ENCODE data around the gene DDB1. TPM values are rescaled to one million over a fixed set of nuclear protein-coding genes. Genes with fewer than 3 reads are reported as not detected.
A peak's percentile ranks its signal among the peaks of the same experiment; 100 is the strongest.

DDB1 gene
- total RNA-seq, 1 experiment from 2014 or later, result 284 TPM

GRCh38 chr11:61347916-61348461, 15.1 kb upstream of the DDB1 start:
- Mint-ChIP-seq H3K9me3 (ENCODE audit: unreplicated experiment) (no peaks in the 10 kb centered on the region), H3K36me3 (ENCODE audit: insufficient read depth, unreplicated experiment) (peaks cover 13% of the 10 kb centered on the region), H3K4me1 (ENCODE audit: low read depth, unreplicated experiment) (no peaks in the 10 kb centered on the region), H3K27me3 (ENCODE audit: insufficient read depth, unreplicated experiment) (no peaks in the 10 kb centered on the region), H3K27ac (ENCODE audit: unreplicated experiment) (peak overlapping the region; percentile 21), H3K4me3 (ENCODE audit: unreplicated experiment) (no peak overlapping the region)
- ChIA-PET POLR2A (no interaction called here), CTCF (interaction anchor here (0.9 to 1.2 kb wide), 2 partner anchors 12 to 38 kb away, joined by 3 to 5 read pairs; no protein-coding TSS in a partner anchor)
- no peaks in the 10 kb centered on the region for H3K4me1 ChIP-seq
- H3K4me3 ChIP-seq (ENCODE audit: low read depth, low read length), result no peak overlapping the region
- H3K9me3 ChIP-seq, result no peaks in the 10 kb centered on the region
- no peaks in the 10 kb centered on the region for H3K36me3 ChIP-seq (ENCODE audit: control insufficient read depth, insufficient read depth, low read length)
- no peaks in the 10 kb centered on the region for H3K27me3 ChIP-seq (replicated peaks; ENCODE audit: control insufficient read depth, insufficient read depth, low read length)
- no peak for TF ChIP-seq CTCF (IDR thresholded peaks at IDR 0.05; ENCODE audit: insufficient read depth in 1 of 2, low read depth in 1 of 2, low read length in 1 of 2, severe bottlenecking in 1 of 2, unreplicated experiment in 1 of 2)
- BruUV-seq (replicated peaks), result no TSS peak
- intact Hi-C loops (cut with micrococcal nuclease; ENCODE audit: unreplicated experiment), result no loop called here
- DNase-seq, result no peak

GRCh38 chr11:61345954-61346843, 13.3 kb upstream of the DDB1 start:
- no peaks in the 10 kb centered on the region for H3K9me3 Mint-ChIP-seq (ENCODE audit: unreplicated experiment)
- H3K4me1 Mint-ChIP-seq (ENCODE audit: low read depth, unreplicated experiment), result no peaks in the 10 kb centered on the region
- TSS peak; percentile 36 for BruUV-seq (replicated peaks)
- Histone ChIP-seq H3K36me3 (ENCODE audit: control insufficient read depth, insufficient read depth, low read length) (no peaks in the 10 kb centered on the region), H3K4me3 (ENCODE audit: low read depth, low read length) (no peak overlapping the region), H3K27me3 (replicated peaks; ENCODE audit: control insufficient read depth, insufficient read depth, low read length) (no peaks in the 10 kb centered on the region), H3K9me3 (no peaks in the 10 kb centered on the region), H3K4me1 (no peaks in the 10 kb centered on the region)
- intact Hi-C loops (cut with micrococcal nuclease; ENCODE audit: unreplicated experiment), result no loop called here
- DNase-seq, result no peak
- no peak overlapping the region for H3K4me3 Mint-ChIP-seq (ENCODE audit: unreplicated experiment)
- no peak for TF ChIP-seq CTCF (IDR thresholded peaks at IDR 0.05; ENCODE audit: insufficient read depth in 1 of 2, low read depth in 1 of 2, low read length in 1 of 2, severe bottlenecking in 1 of 2, unreplicated experiment in 1 of 2)
- ChIA-PET CTCF (interaction anchor here (1.0 kb wide), 1 partner anchor 10 kb away, joined by 3 read pairs; no protein-coding TSS in a partner anchor), POLR2A (no interaction called here)
- no peaks in the 10 kb centered on the region for H3K27me3 Mint-ChIP-seq (ENCODE audit: insufficient read depth, unreplicated experiment)
- no peak overlapping the region for H3K27ac Mint-ChIP-seq (ENCODE audit: unreplicated experiment)
- H3K36me3 Mint-ChIP-seq (ENCODE audit: insufficient read depth, unreplicated experiment), result peaks cover 7% of the 10 kb centered on the region

GRCh38 chr11:61345170-61345610, 12.3 kb upstream of the DDB1 start:
- no TSS peak for BruUV-seq (replicated peaks)
- no peak overlapping the region for H3K4me3 ChIP-seq (ENCODE audit: low read depth, low read length)
- H3K4me1 Mint-ChIP-seq (ENCODE audit: low read depth, unreplicated experiment), result no peaks in the 10 kb centered on the region
- CTCF ChIA-PET, result no interaction called here
- H3K4me1 ChIP-seq, result no peaks in the 10 kb centered on the region
- no peaks in the 10 kb centered on the region for H3K9me3 ChIP-seq
- H3K9me3 Mint-ChIP-seq (ENCODE audit: unreplicated experiment), result no peaks in the 10 kb centered on the region
- no peaks in the 10 kb centered on the region; the same call in 1 of the 2 replicates for H3K36me3 ChIP-seq (ENCODE audit: control insufficient read depth, insufficient read depth, low read length)
- DNase-seq, result no peak
- POLR2A ChIA-PET, result no interaction called here
- intact Hi-C loops (cut with micrococcal nuclease; ENCODE audit: unreplicated experiment), result no loop called here
- no peak overlapping the region for H3K4me3 Mint-ChIP-seq (ENCODE audit: unreplicated experiment)
- no peak overlapping the region for H3K27ac Mint-ChIP-seq (ENCODE audit: unreplicated experiment)
- no peaks in the 10 kb centered on the region for H3K27me3 ChIP-seq (replicated peaks; ENCODE audit: control insufficient read depth, insufficient read depth, low read length)
- H3K27me3 Mint-ChIP-seq (ENCODE audit: insufficient read depth, unreplicated experiment), result no peaks in the 10 kb centered on the region
- peaks cover 7% of the 10 kb centered on the region for H3K36me3 Mint-ChIP-seq (ENCODE audit: insufficient read depth, unreplicated experiment)
- TF ChIP-seq CTCF (IDR thresholded peaks at IDR 0.05; ENCODE audit: insufficient read depth in 1 of 2, low read depth in 1 of 2, low read length in 1 of 2, severe bottlenecking in 1 of 2, unreplicated experiment in 1 of 2), result no peak

Measured in Caco-2 (cell line).